Activated T-helper 1 cell treated with anti-CD3 and anti-CD28 coated beads, Interleukin-12 subunit alpha, Interleukin-12 subunit beta, Interleukin-2, Interleukin-4 antibody, amounts not matched to agents 30 ng/mL and 10 ng/mL and 1 ng/mL, durations not matched to agents 14 hours and 24 hours and 36 hours (primary cell): Measurements from ENCODE around the gene PSTPIP1. TPM values are rescaled to one million over a fixed set of nuclear protein-coding genes. Genes with fewer than 3 reads are reported as not detected.

ENCODE experiments used
- DNase-seq: peaks from one replicate; pipeline ENCODE4 v3.0.0; 2021; ENCODE audit warnings: low spot score
- H3K27ac Mint-ChIP-seq: one replicate; pipeline ENCODE4 v1.8.0; 2021; ENCODE audit warnings: mild to moderate bottlenecking, mixed read lengths
- H3K27me3 Mint-ChIP-seq: one replicate; pipeline ENCODE4 v1.8.0; 2022; ENCODE audit warnings: mild to moderate bottlenecking, moderate library complexity, mixed read lengths; ENCODE audit not compliant: insufficient read depth
- H3K36me3 Mint-ChIP-seq: one replicate; pipeline ENCODE4 v1.8.0; 2021; ENCODE audit warnings: low read depth, mixed read lengths
- H3K4me1 Mint-ChIP-seq: one replicate; pipeline ENCODE4 v1.8.0; 2021; ENCODE audit warnings: low read depth, mixed read lengths
- H3K4me3 Mint-ChIP-seq: one replicate; pipeline ENCODE4 v1.8.0; 2021; ENCODE audit warnings: mild to moderate bottlenecking, moderate library complexity, mixed read lengths
- H3K9me3 Mint-ChIP-seq: one replicate; pipeline ENCODE4 v1.8.0; 2021; ENCODE audit warnings: mixed read lengths
- intact Hi-C: fragments of 100-400 bp; cut with micrococcal nuclease; formaldehyde crosslinking; loops from one replicate; pipeline ENCODE4 v1.15.1; 2024
- total RNA-seq: library from RNA; stranded (reverse); gene quantifications from 2 replicates; pipeline ENCODE4 v1.2.3, GENCODE V29; 2022

The PSTPIP1 gene
- total RNA-seq, 1 donor from 2014 or later: 226 TPM

- no peaks in the 10 kb centered on the region for H3K9me3 Mint-ChIP-seq
- H3K36me3 Mint-ChIP-seq: peaks cover 47% of the 10 kb centered on the region
- intact Hi-C loops: loop anchor here (5.0 to 10.0 kb wide), 3 partner anchors 108 to 1365 kb away; partner anchors contain the start of genes IMP3 and SNX33
- peak overlapping the region; percentile 84 for H3K27ac Mint-ChIP-seq
- peaks cover 86% of the 10 kb centered on the region for H3K4me1 Mint-ChIP-seq
- DNase-seq: no peak
- H3K4me3 Mint-ChIP-seq: peak overlapping the region; percentile 20
- no peaks in the 10 kb centered on the region for H3K27me3 Mint-ChIP-seq
These were observed 15.4 kb downstream of the PSTPIP1 start for GRCh38 chr15:77010312-77010686.

- intact Hi-C loops: loop anchor here (5.0 to 10.0 kb wide), 3 partner anchors 109 to 1366 kb away; partner anchors contain the start of genes IMP3 and SNX33
- DNase-seq: no peak
- no peaks in the 10 kb centered on the region for H3K27me3 Mint-ChIP-seq
These were observed 15.9 kb downstream of the PSTPIP1 start for GRCh38 chr15:77010857-77011256.

GRCh38 chr15:77012117-77012712 is 17.3 kb downstream of the PSTPIP1 start:
- no peak for DNase-seq
- Mint-ChIP-seq H3K9me3 (no peaks in the 10 kb centered on the region), H3K4me3 (peak overlapping the region; percentile 70), H3K4me1 (peaks cover 81% of the 10 kb centered on the region), H3K36me3 (peaks cover 32% of the 10 kb centered on the region), H3K27ac (peak overlapping the region; percentile 92), H3K27me3 (no peaks in the 10 kb centered on the region)
- intact Hi-C loops: loop anchor here (5.0 to 10.0 kb wide), 3 partner anchors 110 to 1367 kb away; partner anchors contain the start of genes IMP3 and SNX33

More at GRCh38 chr15:77010857-77011256, 15.9 kb downstream of the PSTPIP1 start:
- no peaks in the 10 kb centered on the region for H3K9me3 Mint-ChIP-seq
- H3K4me1 Mint-ChIP-seq: peaks cover 85% of the 10 kb centered on the region
- H3K27ac Mint-ChIP-seq: peak overlapping the region; percentile 84
- peak overlapping the region; percentile 20 for H3K4me3 Mint-ChIP-seq
- H3K36me3 Mint-ChIP-seq: peaks cover 44% of the 10 kb centered on the region

- Mint-ChIP-seq H3K4me3 (peak overlapping the region; percentile 70), H3K4me1 (peaks cover 88% of the 10 kb centered on the region), H3K27me3 (no peaks in the 10 kb centered on the region), H3K27ac (peak overlapping the region; percentile 92), H3K36me3 (peaks cover 38% of the 10 kb centered on the region), H3K9me3 (no peaks in the 10 kb centered on the region)
- intact Hi-C loops: loop anchor here (1.0 to 10.0 kb wide), 6 partner anchors 16 to 1368 kb away; partner anchors contain the start of genes IMP3 and SNX33
- DNase-seq: peak; percentile 59
These were observed 17.9 kb downstream of the PSTPIP1 start for GRCh38 chr15:77012868-77013267.

GRCh38 chr15:77013776-77014131 is 18.8 kb downstream of the PSTPIP1 start:
- Mint-ChIP-seq H3K27me3 (no peaks in the 10 kb centered on the region), H3K27ac (peak overlapping the region; percentile 92), H3K4me1 (peaks cover 93% of the 10 kb centered on the region), H3K36me3 (peaks cover 44% of the 10 kb centered on the region), H3K4me3 (peak overlapping the region; percentile 70), H3K9me3 (no peaks in the 10 kb centered on the region)
- intact Hi-C loops: loop anchor here (1.0 to 10.0 kb wide), 10 partner anchors 9 to 1369 kb away; partner anchors contain the start of genes IMP3, RCN2, SNX33 and TSPAN3
- DNase-seq: peak; percentile 79

GRCh38 chr15:77014132-77015081 is 19.5 kb downstream of the PSTPIP1 start:
- Mint-ChIP-seq H3K27me3 (no peaks in the 10 kb centered on the region), H3K27ac (peak overlapping the region; percentile 92), H3K4me1 (peaks cover 93% of the 10 kb centered on the region), H3K36me3 (peaks cover 49% of the 10 kb centered on the region), H3K9me3 (no peaks in the 10 kb centered on the region), H3K4me3 (peak overlapping the region; percentile 70)
- no peak for DNase-seq
- intact Hi-C loops: loop anchor here (1.0 to 10.0 kb wide), 7 partner anchors 8 to 1370 kb away; partner anchors contain the start of genes IMP3, RCN2, SNX33 and TSPAN3

GRCh38 chr15:77015646-77016320 is 20.9 kb downstream of the PSTPIP1 start:
- Mint-ChIP-seq H3K27ac (peak overlapping the region; percentile 92), H3K27me3 (no peaks in the 10 kb centered on the region), H3K36me3 (peaks cover 52% of the 10 kb centered on the region), H3K4me1 (peaks cover 94% of the 10 kb centered on the region), H3K9me3 (no peaks in the 10 kb centered on the region), H3K4me3 (peak overlapping the region; percentile 44)
- DNase-seq: no peak
- intact Hi-C loops: loop anchor here (2.0 to 10.0 kb wide), 2 partner anchors 55 to 1371 kb away; partner anchors contain the start of genes IMP3, SNX33 and TSPAN3

- intact Hi-C loops: loop anchor here (10.0 kb wide), 1 partner anchor 1372 kb away; the partner anchor contains the start of genes IMP3 and SNX33
- Mint-ChIP-seq H3K27ac (peak overlapping the region; percentile 85), H3K4me3 (no peak overlapping the region), H3K9me3 (no peaks in the 10 kb centered on the region), H3K36me3 (peaks cover 51% of the 10 kb centered on the region), H3K27me3 (no peaks in the 10 kb centered on the region), H3K4me1 (peaks cover 93% of the 10 kb centered on the region)
- no peak for DNase-seq
These were observed 21.4 kb downstream of the PSTPIP1 start for GRCh38 chr15:77016321-77016695.

- peak overlapping the region; percentile 85 for H3K27ac Mint-ChIP-seq
- H3K36me3 Mint-ChIP-seq: peaks cover 49% of the 10 kb centered on the region
These were observed 22.2 kb downstream of the PSTPIP1 start for GRCh38 chr15:77017091-77017660.

GRCh38 chr15:77017761-77018720 is 23.1 kb downstream of the PSTPIP1 start:
- intact Hi-C loops: loop anchor here (10.0 kb wide), 1 partner anchor 1373 kb away; the partner anchor contains the start of genes IMP3 and SNX33
- Mint-ChIP-seq H3K27me3 (no peaks in the 10 kb centered on the region), H3K27ac (peak overlapping the region; percentile 85), H3K4me3 (peak overlapping the region; percentile 7), H3K36me3 (peaks cover 48% of the 10 kb centered on the region), H3K9me3 (no peaks in the 10 kb centered on the region), H3K4me1 (peaks cover 93% of the 10 kb centered on the region)
- no peak for DNase-seq

More at GRCh38 chr15:77017091-77017660, 22.2 kb downstream of the PSTPIP1 start:
- peaks cover 93% of the 10 kb centered on the region for H3K4me1 Mint-ChIP-seq
- intact Hi-C loops: loop anchor here (10.0 kb wide), 1 partner anchor 1372 kb away; the partner anchor contains the start of genes IMP3 and SNX33
- no peak for DNase-seq
- no peaks in the 10 kb centered on the region for H3K27me3 Mint-ChIP-seq
- no peak overlapping the region for H3K4me3 Mint-ChIP-seq
- H3K9me3 Mint-ChIP-seq: no peaks in the 10 kb centered on the region
